Neural progenitor cell (in vitro differentiated cells): Measurements from ENCODE around the gene SAA2. TPM values are rescaled to one million over a fixed set of nuclear protein-coding genes. Genes with fewer than 3 reads are reported as not detected.
"Not testable (repeated sequence)": the region's sequence is repeated elsewhere in the genome, so short reads cannot be mapped to it uniquely, and the experiment has no call there.

Experiments
- DNase-seq: peaks from one replicate; pipeline ENCODE4 v3.0.0-alpha.2; 2016; ENCODE audit warnings: low spot score
- H2AFZ ChIP-seq: fragments of 200-600 bp; sonication (generic); replicated peaks from 2 replicates; pipeline ENCODE4 v1.6.1; 2016; ENCODE audit warnings: antibody characterized with exemption
- H3F3A ChIP-seq: fragments of 200-600 bp; sonication (generic); 2 replicates; pipeline ENCODE4 v1.6.1; 2016; ENCODE audit warnings: antibody characterized with exemption, low read depth
- H3K27ac ChIP-seq: fragments of 200-600 bp; sonication (generic); 2 replicates; pipeline ENCODE4 v1.5.1; 2016; ENCODE audit warnings: mild to moderate bottlenecking
- H3K27me3 ChIP-seq: fragments of 200-600 bp; sonication (generic); 2 replicates; pipeline ENCODE4 v1.6.1; 2016; ENCODE audit warnings: mild to moderate bottlenecking, moderate library complexity
- H3K36me3 ChIP-seq: fragments of 200-600 bp; sonication (generic); 2 replicates; pipeline ENCODE4 v1.5.1; 2016
- H3K4me1 ChIP-seq: fragments of 200-600 bp; sonication (generic); 2 replicates; pipeline ENCODE4 v1.6.1; 2016; ENCODE audit warnings: mixed run types
- H3K4me2 ChIP-seq: fragments of 200-600 bp; sonication (generic); 2 replicates; pipeline ENCODE4 v1.6.1; 2016
- H3K4me3 ChIP-seq: fragments of 200-600 bp; sonication (generic); 2 replicates; pipeline ENCODE4 v1.5.1; 2016
- H3K79me2 ChIP-seq: fragments of 200-600 bp; sonication (generic); 2 replicates; pipeline ENCODE4 v1.6.1; 2016; ENCODE audit warnings: low read depth
- H3K9ac ChIP-seq: fragments of 200-600 bp; sonication (generic); 2 replicates; pipeline ENCODE4 v1.6.1; 2016
- H3K9me3 ChIP-seq: fragments of 200-600 bp; sonication (generic); 2 replicates; pipeline ENCODE4 v1.5.1; 2016; ENCODE audit warnings: low read depth
- H4K20me1 ChIP-seq: fragments of 200-600 bp; sonication (generic); 2 replicates; pipeline ENCODE4 v1.6.1; 2016; ENCODE audit warnings: low read depth
- H3K27ac Mint-ChIP-seq: 3 replicates; pipeline ENCODE4 v1.8.0; 2021; ENCODE audit warnings: mixed read lengths
- H3K27me3 Mint-ChIP-seq: 2 replicates; pipeline ENCODE4 v1.8.0; 2022; ENCODE audit warnings: low read depth, mild to moderate bottlenecking, inconsistent platforms, moderate library complexity, mixed read lengths; ENCODE audit not compliant: insufficient read depth
- H3K36me3 Mint-ChIP-seq: 3 replicates; pipeline ENCODE4 v1.8.0; 2021; ENCODE audit warnings: mixed read lengths
- H3K4me1 Mint-ChIP-seq: 3 replicates; pipeline ENCODE4 v1.8.0; 2021; ENCODE audit warnings: mixed read lengths
- H3K4me3 Mint-ChIP-seq: 3 replicates; pipeline ENCODE4 v1.8.0; 2021; ENCODE audit warnings: mild to moderate bottlenecking, moderate library complexity, mixed read lengths
- H3K9me3 Mint-ChIP-seq: 3 replicates; pipeline ENCODE4 v1.8.0; 2020; ENCODE audit warnings: mixed read lengths
- CTCF ChIP-seq: fragments of 200-600 bp; sonication (generic); IDR thresholded peaks from 2 replicates; pipeline ENCODE4 v1.5.1; 2017; ENCODE audit warnings: antibody characterized with exemption, mild to moderate bottlenecking
- EZH2 ChIP-seq: fragments of 200-600 bp; sonication (generic); IDR thresholded peaks from 2 replicates; pipeline ENCODE4 v1.6.1; 2017; ENCODE audit warnings: antibody characterized with exemption, mild to moderate bottlenecking, moderate library complexity
- EZH2phosphoT487 ChIP-seq: fragments of 200-600 bp; sonication (generic); IDR thresholded peaks from 2 replicates; pipeline ENCODE4 v1.6.1; 2017; ENCODE audit warnings: antibody characterized with exemption
- total RNA-seq: library from RNA; depleted of rRNA; stranded (reverse); fragments of >200 nt; gene quantifications from 2 replicates; pipeline ENCODE4 v1.2.3, GENCODE V29; 2015; ENCODE audit warnings: low replicate concordance

The SAA2 gene
- total RNA-seq, 1 donor from 2014 or later, result not detected

GRCh38 chr11:18277565-18278271, 29.2 kb upstream of the SAA2 start:
- H3K27me3 Mint-ChIP-seq, result no peaks in the 10 kb centered on the region
- no peaks in the 10 kb centered on the region for H3K9me3 Mint-ChIP-seq
- H3K27ac ChIP-seq, result no peak overlapping the region
- H3K4me2 ChIP-seq, result no peak overlapping the region
- H3K4me1 ChIP-seq, result no peaks in the 10 kb centered on the region
- DNase-seq, result no peak
- no peaks in the 10 kb centered on the region for H3K36me3 ChIP-seq
- H3K9ac ChIP-seq, result no peak overlapping the region
- no peaks in the 10 kb centered on the region for H3K9me3 ChIP-seq
- no peaks in the 10 kb centered on the region for H3F3A ChIP-seq
- H4K20me1 ChIP-seq, result no peaks in the 10 kb centered on the region
- H3K27ac Mint-ChIP-seq, result no peak overlapping the region
- H3K27me3 ChIP-seq, result no peaks in the 10 kb centered on the region
- no peak overlapping the region for H2AFZ ChIP-seq
- no peak overlapping the region for H3K4me3 ChIP-seq
- TF ChIP-seq CTCF (no peak), EZH2 (no peak), EZH2phosphoT487 (no peak)
- H3K36me3 Mint-ChIP-seq, result peaks cover 15% of the 10 kb centered on the region
- H3K79me2 ChIP-seq, result no peaks in the 10 kb centered on the region
- no peak overlapping the region for H3K4me3 Mint-ChIP-seq
- H3K4me1 Mint-ChIP-seq, result no peaks in the 10 kb centered on the region

- H3K9me3 Mint-ChIP-seq, result no peaks in the 10 kb centered on the region
- no peak overlapping the region for H3K9ac ChIP-seq
- TF ChIP-seq EZH2phosphoT487, result no peak
- no peak for TF ChIP-seq CTCF
- no peak for TF ChIP-seq EZH2
- H3K4me1 Mint-ChIP-seq, result no peaks in the 10 kb centered on the region
- no peaks in the 10 kb centered on the region for H3K36me3 ChIP-seq
- H3K4me2 ChIP-seq, result no peak overlapping the region
- no peak overlapping the region for H3K4me3 ChIP-seq
- H3K79me2 ChIP-seq, result no peaks in the 10 kb centered on the region
- no peak overlapping the region for H3K27ac ChIP-seq
- no peaks in the 10 kb centered on the region for H3K27me3 ChIP-seq
- no peaks in the 10 kb centered on the region for H3K9me3 ChIP-seq
- H3K4me3 Mint-ChIP-seq, result no peak overlapping the region
- DNase-seq, result no peak
- H4K20me1 ChIP-seq, result no peaks in the 10 kb centered on the region
- peaks cover 4% of the 10 kb centered on the region for H3K36me3 Mint-ChIP-seq
- H3K27me3 Mint-ChIP-seq, result peaks cover 6% of the 10 kb centered on the region
- no peak overlapping the region for H2AFZ ChIP-seq
- H3F3A ChIP-seq, result no peaks in the 10 kb centered on the region
- no peak overlapping the region for H3K27ac Mint-ChIP-seq
- H3K4me1 ChIP-seq, result no peaks in the 10 kb centered on the region
Observed at GRCh38 chr11:18271206-18271605, 22.7 kb upstream of the SAA2 start.

- H3F3A ChIP-seq, result no peaks in the 10 kb centered on the region
- no peak overlapping the region for H3K4me2 ChIP-seq
- H3K27me3 ChIP-seq, result no peaks in the 10 kb centered on the region
- no peak overlapping the region for H3K4me3 ChIP-seq
- TF ChIP-seq EZH2phosphoT487, result no peak
- TF ChIP-seq EZH2, result no peak
- peak; percentile 6 for TF ChIP-seq CTCF
- H3K9me3 Mint-ChIP-seq, result no peaks in the 10 kb centered on the region
- peaks cover 6% of the 10 kb centered on the region for H3K27me3 Mint-ChIP-seq
- no peaks in the 10 kb centered on the region for H3K4me1 Mint-ChIP-seq
- H3K36me3 ChIP-seq, result no peaks in the 10 kb centered on the region
- H3K9ac ChIP-seq, result no peak overlapping the region
- no peaks in the 10 kb centered on the region for H3K79me2 ChIP-seq
- DNase-seq, result peak; percentile 9
- peaks cover 1% of the 10 kb centered on the region for H3K36me3 Mint-ChIP-seq
- no peak overlapping the region for H3K4me3 Mint-ChIP-seq
- H2AFZ ChIP-seq, result no peak overlapping the region
- H3K9me3 ChIP-seq, result no peaks in the 10 kb centered on the region
- H3K27ac Mint-ChIP-seq, result no peak overlapping the region
- H3K27ac ChIP-seq, result no peak overlapping the region
- H4K20me1 ChIP-seq, result no peaks in the 10 kb centered on the region
- no peaks in the 10 kb centered on the region for H3K4me1 ChIP-seq
Observed at GRCh38 chr11:18270102-18270501, 21.6 kb upstream of the SAA2 start.

GRCh38 chr11:18269252-18269651, 20.8 kb upstream of the SAA2 start:
- H3K36me3 Mint-ChIP-seq, H3K9ac ChIP-seq, H4K20me1 ChIP-seq, H3K4me3 ChIP-seq, H3K27me3 ChIP-seq, H3K27ac ChIP-seq, H3K4me2 ChIP-seq, H3K4me3 Mint-ChIP-seq, H3F3A ChIP-seq, H3K27ac Mint-ChIP-seq, H3K36me3 ChIP-seq, H3K9me3 ChIP-seq, H3K4me1 ChIP-seq, DNase-seq, H3K27me3 Mint-ChIP-seq, H3K9me3 Mint-ChIP-seq, H2AFZ ChIP-seq, H3K79me2 ChIP-seq, H3K4me1 Mint-ChIP-seq: not testable (repeated sequence)

GRCh38 chr11:18267335-18268133, 19.1 kb upstream of the SAA2 start:
- not testable (repeated sequence) for H3K36me3 ChIP-seq, H3K27ac ChIP-seq, H3K4me2 ChIP-seq, H3K9ac ChIP-seq, H3K9me3 Mint-ChIP-seq, H3F3A ChIP-seq, H3K4me3 Mint-ChIP-seq, H2AFZ ChIP-seq, H3K79me2 ChIP-seq, H3K4me1 Mint-ChIP-seq, H3K4me3 ChIP-seq, H3K27me3 ChIP-seq, H3K27ac Mint-ChIP-seq, H4K20me1 ChIP-seq, H3K27me3 Mint-ChIP-seq, H3K4me1 ChIP-seq, H3K9me3 ChIP-seq, DNase-seq, H3K36me3 Mint-ChIP-seq
